Neural progenitor cell (in vitro differentiated cells): ENCODE results near the gene PAXIP1. TPM values are rescaled to one million over a fixed set of nuclear protein-coding genes. Genes with fewer than 3 reads are reported as not detected.

Experiments
- DNase-seq: peaks from one replicate; pipeline ENCODE4 v3.0.0-alpha.2; 2016; ENCODE audit warnings: low spot score
- H2AFZ ChIP-seq: fragments of 200-600 bp; sonication (generic); replicated peaks from 2 replicates; pipeline ENCODE4 v1.6.1; 2016; ENCODE audit warnings: antibody characterized with exemption
- H3F3A ChIP-seq: fragments of 200-600 bp; sonication (generic); 2 replicates; pipeline ENCODE4 v1.6.1; 2016; ENCODE audit warnings: antibody characterized with exemption, low read depth
- H3K27ac ChIP-seq: fragments of 200-600 bp; sonication (generic); 2 replicates; pipeline ENCODE4 v1.5.1; 2016; ENCODE audit warnings: mild to moderate bottlenecking
- H3K27me3 ChIP-seq: fragments of 200-600 bp; sonication (generic); 2 replicates; pipeline ENCODE4 v1.6.1; 2016; ENCODE audit warnings: mild to moderate bottlenecking, moderate library complexity
- H3K36me3 ChIP-seq: fragments of 200-600 bp; sonication (generic); 2 replicates; pipeline ENCODE4 v1.5.1; 2016
- H3K4me1 ChIP-seq: fragments of 200-600 bp; sonication (generic); 2 replicates; pipeline ENCODE4 v1.6.1; 2016; ENCODE audit warnings: mixed run types
- H3K4me2 ChIP-seq: fragments of 200-600 bp; sonication (generic); 2 replicates; pipeline ENCODE4 v1.6.1; 2016
- H3K4me3 ChIP-seq: fragments of 200-600 bp; sonication (generic); 2 replicates; pipeline ENCODE4 v1.5.1; 2016
- H3K79me2 ChIP-seq: fragments of 200-600 bp; sonication (generic); 2 replicates; pipeline ENCODE4 v1.6.1; 2016; ENCODE audit warnings: low read depth
- H3K9ac ChIP-seq: fragments of 200-600 bp; sonication (generic); 2 replicates; pipeline ENCODE4 v1.6.1; 2016
- H3K9me3 ChIP-seq: fragments of 200-600 bp; sonication (generic); 2 replicates; pipeline ENCODE4 v1.5.1; 2016; ENCODE audit warnings: low read depth
- H4K20me1 ChIP-seq: fragments of 200-600 bp; sonication (generic); 2 replicates; pipeline ENCODE4 v1.6.1; 2016; ENCODE audit warnings: low read depth
- H3K27ac Mint-ChIP-seq: 3 replicates; pipeline ENCODE4 v1.8.0; 2021; ENCODE audit warnings: mixed read lengths
- H3K27me3 Mint-ChIP-seq: 2 replicates; pipeline ENCODE4 v1.8.0; 2022; ENCODE audit warnings: low read depth, mild to moderate bottlenecking, inconsistent platforms, moderate library complexity, mixed read lengths; ENCODE audit not compliant: insufficient read depth
- H3K36me3 Mint-ChIP-seq: 3 replicates; pipeline ENCODE4 v1.8.0; 2021; ENCODE audit warnings: mixed read lengths
- H3K4me1 Mint-ChIP-seq: 3 replicates; pipeline ENCODE4 v1.8.0; 2021; ENCODE audit warnings: mixed read lengths
- H3K4me3 Mint-ChIP-seq: 3 replicates; pipeline ENCODE4 v1.8.0; 2021; ENCODE audit warnings: mild to moderate bottlenecking, moderate library complexity, mixed read lengths
- H3K9me3 Mint-ChIP-seq: 3 replicates; pipeline ENCODE4 v1.8.0; 2020; ENCODE audit warnings: mixed read lengths
- CTCF ChIP-seq: fragments of 200-600 bp; sonication (generic); IDR thresholded peaks from 2 replicates; pipeline ENCODE4 v1.5.1; 2017; ENCODE audit warnings: antibody characterized with exemption, mild to moderate bottlenecking
- EZH2 ChIP-seq: fragments of 200-600 bp; sonication (generic); IDR thresholded peaks from 2 replicates; pipeline ENCODE4 v1.6.1; 2017; ENCODE audit warnings: antibody characterized with exemption, mild to moderate bottlenecking, moderate library complexity
- EZH2phosphoT487 ChIP-seq: fragments of 200-600 bp; sonication (generic); IDR thresholded peaks from 2 replicates; pipeline ENCODE4 v1.6.1; 2017; ENCODE audit warnings: antibody characterized with exemption
- total RNA-seq: library from RNA; depleted of rRNA; stranded (reverse); fragments of >200 nt; gene quantifications from 2 replicates; pipeline ENCODE4 v1.2.3, GENCODE V29; 2015; ENCODE audit warnings: low replicate concordance

The PAXIP1 gene
- total RNA-seq, 1 donor from 2014 or later = 26.1 TPM

- H4K20me1 ChIP-seq = peaks cover 47% of the 10 kb centered on the region
- peaks cover 87% of the 10 kb centered on the region for H3K79me2 ChIP-seq
- Mint-ChIP-seq H3K27me3 (peaks cover 4% of the 10 kb centered on the region), H3K4me3 (no peak overlapping the region), H3K9me3 (no peaks in the 10 kb centered on the region), H3K36me3 (peaks cover 27% of the 10 kb centered on the region), H3K27ac (no peak overlapping the region), H3K4me1 (peaks cover 4% of the 10 kb centered on the region)
- H3F3A ChIP-seq = peaks cover 10% of the 10 kb centered on the region
- no peaks in the 10 kb centered on the region for H3K9me3 ChIP-seq
- TF ChIP-seq CTCF = no peak
- TF ChIP-seq EZH2 = no peak
- TF ChIP-seq EZH2phosphoT487 = no peak
- no peak overlapping the region for H3K9ac ChIP-seq
- DNase-seq = peak; percentile 66
- H3K27me3 ChIP-seq = no peaks in the 10 kb centered on the region
- no peak overlapping the region for H2AFZ ChIP-seq
- H3K4me1 ChIP-seq = peaks cover 12% of the 10 kb centered on the region
- no peaks in the 10 kb centered on the region for H3K36me3 ChIP-seq
- peak overlapping the region; percentile 59 for H3K4me2 ChIP-seq
- peak overlapping the region; percentile 10 for H3K4me3 ChIP-seq
- no peak overlapping the region for H3K27ac ChIP-seq
Measured at GRCh38 chr7:154996756-154997155, 6.2 kb downstream of the PAXIP1 start.

GRCh38 chr7:154996101-154996500 lies 6.8 kb downstream of the PAXIP1 start:
- Histone ChIP-seq H3K36me3 (no peaks in the 10 kb centered on the region), H3K9ac (no peak overlapping the region), H3K27me3 (no peaks in the 10 kb centered on the region), H3K4me1 (peaks cover 12% of the 10 kb centered on the region), H3K79me2 (peaks cover 83% of the 10 kb centered on the region), H2AFZ (no peak overlapping the region), H3K4me3 (no peak overlapping the region), H4K20me1 (peaks cover 40% of the 10 kb centered on the region), H3K9me3 (no peaks in the 10 kb centered on the region), H3K4me2 (no peak overlapping the region), H3F3A (peaks cover 10% of the 10 kb centered on the region), H3K27ac (no peak overlapping the region)
- Mint-ChIP-seq H3K4me3 (no peak overlapping the region), H3K27me3 (peaks cover 2% of the 10 kb centered on the region), H3K9me3 (no peaks in the 10 kb centered on the region), H3K27ac (no peak overlapping the region), H3K36me3 (peaks cover 27% of the 10 kb centered on the region), H3K4me1 (peaks cover 2% of the 10 kb centered on the region)
- no peak for TF ChIP-seq EZH2
- no peak for TF ChIP-seq EZH2phosphoT487
- TF ChIP-seq CTCF = no peak
- no peak for DNase-seq

- H3K4me1 Mint-ChIP-seq = peaks cover 2% of the 10 kb centered on the region
- Histone ChIP-seq H2AFZ (no peak overlapping the region), H3K36me3 (peaks cover 4% of the 10 kb centered on the region), H3F3A (peaks cover 10% of the 10 kb centered on the region), H3K4me1 (peaks cover 12% of the 10 kb centered on the region), H3K4me2 (no peak overlapping the region), H3K9me3 (no peaks in the 10 kb centered on the region), H3K9ac (no peak overlapping the region), H3K4me3 (no peak overlapping the region), H4K20me1 (peaks cover 33% of the 10 kb centered on the region), H3K27me3 (no peaks in the 10 kb centered on the region), H3K79me2 (peaks cover 77% of the 10 kb centered on the region), H3K27ac (no peak overlapping the region)
- H3K4me3 Mint-ChIP-seq = no peak overlapping the region
- H3K36me3 Mint-ChIP-seq = peaks cover 27% of the 10 kb centered on the region
- peaks cover 2% of the 10 kb centered on the region for H3K27me3 Mint-ChIP-seq
- no peaks in the 10 kb centered on the region for H3K9me3 Mint-ChIP-seq
- no peak for DNase-seq
- no peak overlapping the region for H3K27ac Mint-ChIP-seq
- TF ChIP-seq EZH2phosphoT487 = no peak
- TF ChIP-seq EZH2 = no peak
- TF ChIP-seq CTCF = no peak
Measured at GRCh38 chr7:154994996-154995395, 7.9 kb downstream of the PAXIP1 start.
